ENCODE measurements around the gene YPEL1. TPM values are rescaled to one million over a fixed set of nuclear protein-coding genes. Genes with fewer than 3 reads are reported as not detected.

Gene YPEL1
- total RNA-seq, 1 donor: 2.2 TPM

GRCh38 chr22:21764038-21764804 is 28.6 kb upstream of the YPEL1 start:
- no peak for DNase-seq (ENCODE audit: insufficient read length, low spot score, missing footprints)
- Histone ChIP-seq H3K27ac (ENCODE audit: low read depth, low read length) (no peak overlapping the region), H3K4me2 (ENCODE audit: insufficient read depth, low read length) (no peak overlapping the region), H3K27me3 (ENCODE audit: insufficient read depth, low read length) (no peaks in the 10 kb centered on the region), H2AFZ (ENCODE audit: low read length) (no peak overlapping the region), H3K4me1 (ENCODE audit: insufficient read depth, low read length) (peaks cover 19% of the 10 kb centered on the region), H3K4me3 (ENCODE audit: insufficient read depth, low read length) (no peak overlapping the region), H3K9me3 (ENCODE audit: low read depth, low read length) (no peaks in the 10 kb centered on the region), H3K79me2 (ENCODE audit: insufficient read depth, low read length) (no peaks in the 10 kb centered on the region), H3K36me3 (ENCODE audit: insufficient read depth, low read length) (peaks cover 70% of the 10 kb centered on the region), H4K20me1 (ENCODE audit: insufficient read depth, low read length) (peaks cover 6% of the 10 kb centered on the region)
- TF ChIP-seq, protein P1, sequence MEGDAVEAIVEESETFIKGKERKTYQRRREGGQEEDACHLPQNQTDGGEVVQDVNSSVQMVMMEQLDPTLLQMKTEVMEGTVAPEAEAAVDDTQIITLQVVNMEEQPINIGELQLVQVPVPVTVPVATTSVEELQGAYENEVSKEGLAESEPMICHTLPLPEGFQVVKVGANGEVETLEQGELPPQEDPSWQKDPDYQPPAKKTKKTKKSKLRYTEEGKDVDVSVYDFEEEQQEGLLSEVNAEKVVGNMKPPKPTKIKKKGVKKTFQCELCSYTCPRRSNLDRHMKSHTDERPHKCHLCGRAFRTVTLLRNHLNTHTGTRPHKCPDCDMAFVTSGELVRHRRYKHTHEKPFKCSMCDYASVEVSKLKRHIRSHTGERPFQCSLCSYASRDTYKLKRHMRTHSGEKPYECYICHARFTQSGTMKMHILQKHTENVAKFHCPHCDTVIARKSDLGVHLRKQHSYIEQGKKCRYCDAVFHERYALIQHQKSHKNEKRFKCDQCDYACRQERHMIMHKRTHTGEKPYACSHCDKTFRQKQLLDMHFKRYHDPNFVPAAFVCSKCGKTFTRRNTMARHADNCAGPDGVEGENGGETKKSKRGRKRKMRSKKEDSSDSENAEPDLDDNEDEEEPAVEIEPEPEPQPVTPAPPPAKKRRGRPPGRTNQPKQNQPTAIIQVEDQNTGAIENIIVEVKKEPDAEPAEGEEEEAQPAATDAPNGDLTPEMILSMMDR (IDR thresholded peaks at IDR 0.05; ENCODE audit: extremely low read depth, low read depth, low read length): no peak

GRCh38 chr22:21762712-21763581 is 27.4 kb upstream of the YPEL1 start:
- H3K79me2 ChIP-seq (ENCODE audit: insufficient read depth, low read length): no peaks in the 10 kb centered on the region

GRCh38 chr22:21761994-21762680 is 26.5 kb upstream of the YPEL1 start:
- no peak overlapping the region for H3K4me3 ChIP-seq (ENCODE audit: insufficient read depth, low read length)
- peaks cover 19% of the 10 kb centered on the region for H3K4me1 ChIP-seq (ENCODE audit: insufficient read depth, low read length)
- H3K9me3 ChIP-seq (ENCODE audit: low read depth, low read length): no peaks in the 10 kb centered on the region
- H2AFZ ChIP-seq (ENCODE audit: low read length): no peak overlapping the region
- H3K27me3 ChIP-seq (ENCODE audit: insufficient read depth, low read length): no peaks in the 10 kb centered on the region
- TF ChIP-seq, protein P1 (IDR thresholded peaks at IDR 0.05; ENCODE audit: extremely low read depth, low read depth, low read length): no peak
- peaks cover 63% of the 10 kb centered on the region for H3K36me3 ChIP-seq (ENCODE audit: insufficient read depth, low read length)
- H3K4me2 ChIP-seq (ENCODE audit: insufficient read depth, low read length): peak overlapping the region; percentile 13
- H3K79me2 ChIP-seq (ENCODE audit: insufficient read depth, low read length): no peaks in the 10 kb centered on the region
- peaks cover 6% of the 10 kb centered on the region for H4K20me1 ChIP-seq (ENCODE audit: insufficient read depth, low read length)
- DNase-seq (ENCODE audit: insufficient read length, low spot score, missing footprints): no peak
- H3K27ac ChIP-seq (ENCODE audit: low read depth, low read length): peak overlapping the region; percentile 7

More at GRCh38 chr22:21762712-21763581, 27.4 kb upstream of the YPEL1 start:
- Histone ChIP-seq H3K4me1 (ENCODE audit: insufficient read depth, low read length) (peaks cover 19% of the 10 kb centered on the region), H3K4me2 (ENCODE audit: insufficient read depth, low read length) (no peak overlapping the region), H3K27me3 (ENCODE audit: insufficient read depth, low read length) (no peaks in the 10 kb centered on the region), H4K20me1 (ENCODE audit: insufficient read depth, low read length) (peaks cover 6% of the 10 kb centered on the region), H2AFZ (ENCODE audit: low read length) (no peak overlapping the region), H3K36me3 (ENCODE audit: insufficient read depth, low read length) (peaks cover 69% of the 10 kb centered on the region), H3K4me3 (ENCODE audit: insufficient read depth, low read length) (no peak overlapping the region), H3K9me3 (ENCODE audit: low read depth, low read length) (no peaks in the 10 kb centered on the region), H3K27ac (ENCODE audit: low read depth, low read length) (no peak overlapping the region)
- DNase-seq (ENCODE audit: insufficient read length, low spot score, missing footprints): no peak
- TF ChIP-seq, protein P1 (IDR thresholded peaks at IDR 0.05; ENCODE audit: extremely low read depth, low read depth, low read length): no peak
